NT2/D1 (cell line): Measurements from ENCODE around the gene DRG2.

Experiments used
- SUZ12 ChIP-seq: IDR thresholded peaks from 2 replicates; pipeline ENCODE4 v1.6.1; 2011; ENCODE audit not compliant: insufficient read length, insufficient read depth; ENCODE audit errors: extremely low read depth
- YY1 ChIP-seq: IDR thresholded peaks from 2 replicates; pipeline ENCODE4 v1.6.1; 2011; ENCODE audit not compliant: insufficient read length, insufficient read depth
- ZNF274 ChIP-seq: IDR thresholded peaks from 2 replicates; pipeline ENCODE4 v1.6.1; 2011; ENCODE audit warnings: mild to moderate bottlenecking, low read depth, low read length

GRCh38 chr17:18038861-18039534, 48.8 kb upstream of the DRG2 start, which contains the start of the genes ATPAF2 and GID4:
- TF ChIP-seq ZNF274 (no peak), YY1 (peak; percentile 82), SUZ12 (no peak)
